Parathyroid adenoma (tissue), 2 donors: ENCODE data around the gene ANXA8L1.
"Not testable (repeated sequence)": the region's sequence is repeated elsewhere in the genome, so short reads cannot be mapped to it uniquely, and the experiment has no call there.

Source experiments
- H2AFZ ChIP-seq: fragments of 300-600 bp; sonication (generic); one replicate; pipeline ENCODE4 v1.7.0; 2017; ENCODE audit warnings: antibody characterized with exemption, mild to moderate bottlenecking
- H3K27ac ChIP-seq: fragments of 300-600 bp; sonication (generic); one replicate; pipeline ENCODE4 v1.7.0; 2017
- H3K27me3 ChIP-seq: fragments of 300-600 bp; sonication (generic); one replicate; pipeline ENCODE4 v1.7.0; 2017; ENCODE audit warnings: low read length; ENCODE audit not compliant: control insufficient read depth, insufficient read depth
- H3K36me3 ChIP-seq: fragments of 300-600 bp; sonication (generic); one replicate; pipeline ENCODE4 v1.7.0; 2017; ENCODE audit warnings: low read length; ENCODE audit not compliant: control insufficient read depth, insufficient read depth
- H3K4me1 ChIP-seq: fragments of 300-600 bp; sonication (generic); one replicate; pipeline ENCODE4 v1.7.0; 2017; ENCODE audit warnings: control low read depth
- H3K4me2 ChIP-seq: fragments of 300-600 bp; sonication (generic); one replicate; pipeline ENCODE4 v1.7.0; 2017; ENCODE audit warnings: low read length
- H3K4me3 ChIP-seq: fragments of 300-600 bp; sonication (generic); one replicate; pipeline ENCODE4 v1.7.0; 2017; ENCODE audit warnings: low read depth, low read length
- H3K79me2 ChIP-seq: fragments of 300-600 bp; sonication (generic); one replicate; pipeline ENCODE4 v1.7.0; 2017; ENCODE audit warnings: control low read depth
- H3K9ac ChIP-seq: fragments of 300-600 bp; sonication (generic); one replicate; pipeline ENCODE4 v1.7.0; 2017; ENCODE audit warnings: mild to moderate bottlenecking
- H3K9me3 ChIP-seq: fragments of 300-600 bp; sonication (generic); one replicate; pipeline ENCODE4 v1.7.0; 2017; ENCODE audit warnings: low read length; ENCODE audit not compliant: control insufficient read depth
- CTCF ChIP-seq: fragments of 300-600 bp; sonication (generic); IDR thresholded peaks from one replicate; pipeline ENCODE4 v1.7.0; 2017; ENCODE audit warnings: antibody characterized with exemption, mild to moderate bottlenecking
- donor health status: primary hyperparathyroidism.

Gene ANXA8L1

GRCh38 chr10:46329690-46330016 is 45.9 kb upstream of the ANXA8L1 start:
- Histone ChIP-seq H3K4me3 (no peak overlapping the region), H3K9ac (no peak overlapping the region), H3K4me2 (no peak overlapping the region)

GRCh38 chr10:46330894-46331293 is 44.7 kb upstream of the ANXA8L1 start:
- Histone ChIP-seq H2AFZ (no peak overlapping the region), H3K4me3 (no peak overlapping the region), H3K27me3 (no peaks in the 10 kb centered on the region), H3K27ac (no peak overlapping the region), H3K79me2 (no peaks in the 10 kb centered on the region), H3K4me1 (no peaks in the 10 kb centered on the region), H3K9ac (no peak overlapping the region), H3K9me3 (no peaks in the 10 kb centered on the region), H3K4me2 (no peak overlapping the region), H3K36me3 (no peaks in the 10 kb centered on the region)
- no peak for TF ChIP-seq CTCF

More at GRCh38 chr10:46329690-46330016, 45.9 kb upstream of the ANXA8L1 start:
- H3K79me2 ChIP-seq, result no peaks in the 10 kb centered on the region
- TF ChIP-seq CTCF, result no peak
- H3K27me3 ChIP-seq, result no peaks in the 10 kb centered on the region
- H2AFZ ChIP-seq, result no peak overlapping the region
- no peaks in the 10 kb centered on the region for H3K36me3 ChIP-seq
- H3K4me1 ChIP-seq, result peaks cover 9% of the 10 kb centered on the region
- no peaks in the 10 kb centered on the region for H3K9me3 ChIP-seq
- H3K27ac ChIP-seq, result no peak overlapping the region

- H3K27me3 ChIP-seq, H3K79me2 ChIP-seq, H3K4me2 ChIP-seq, H3K27ac ChIP-seq, H3K4me3 ChIP-seq, H2AFZ ChIP-seq, H3K9ac ChIP-seq, H3K9me3 ChIP-seq, H3K36me3 ChIP-seq, H3K4me1 ChIP-seq: not testable (repeated sequence)
Observed at GRCh38 chr10:46365484-46365883, 10.1 kb upstream of the ANXA8L1 start.

GRCh38 chr10:46367209-46367608 is 8.4 kb upstream of the ANXA8L1 start:
- H2AFZ ChIP-seq, H3K4me3 ChIP-seq, H3K27me3 ChIP-seq, H3K9me3 ChIP-seq, H3K4me2 ChIP-seq, H3K9ac ChIP-seq, H3K27ac ChIP-seq, H3K36me3 ChIP-seq, H3K4me1 ChIP-seq, H3K79me2 ChIP-seq: not testable (repeated sequence)

GRCh38 chr10:46367666-46368240 is 7.8 kb upstream of the ANXA8L1 start:
- not testable (repeated sequence) for H3K9me3 ChIP-seq, H3K4me1 ChIP-seq, H3K4me3 ChIP-seq, H3K27me3 ChIP-seq, H3K27ac ChIP-seq, H2AFZ ChIP-seq, H3K79me2 ChIP-seq, H3K4me2 ChIP-seq, H3K36me3 ChIP-seq, H3K9ac ChIP-seq

GRCh38 chr10:46368956-46369355 is 6.6 kb upstream of the ANXA8L1 start:
- H3K36me3 ChIP-seq, H3K79me2 ChIP-seq, H3K9me3 ChIP-seq, H3K4me3 ChIP-seq, H3K27ac ChIP-seq, H3K9ac ChIP-seq, H3K27me3 ChIP-seq, H3K4me2 ChIP-seq, H3K4me1 ChIP-seq, H2AFZ ChIP-seq: not testable (repeated sequence)

GRCh38 chr10:46374410-46374809 is 1.2 kb upstream of the ANXA8L1 start:
- H3K27me3 ChIP-seq, H3K9ac ChIP-seq, H2AFZ ChIP-seq, H3K36me3 ChIP-seq, H3K4me1 ChIP-seq, H3K27ac ChIP-seq, H3K9me3 ChIP-seq, H3K79me2 ChIP-seq, H3K4me2 ChIP-seq, H3K4me3 ChIP-seq: not testable (repeated sequence)

GRCh38 chr10:46377022-46377421 is 1.4 kb downstream of the ANXA8L1 start:
- H3K79me2 ChIP-seq, H3K27ac ChIP-seq, H3K9me3 ChIP-seq, H3K4me1 ChIP-seq, H3K9ac ChIP-seq, H2AFZ ChIP-seq, H3K36me3 ChIP-seq, H3K27me3 ChIP-seq, H3K4me3 ChIP-seq, H3K4me2 ChIP-seq: not testable (repeated sequence)

- not testable (repeated sequence) for H3K9ac ChIP-seq, H2AFZ ChIP-seq, H3K36me3 ChIP-seq, H3K79me2 ChIP-seq, H3K27me3 ChIP-seq, H3K4me2 ChIP-seq, H3K27ac ChIP-seq, H3K4me1 ChIP-seq, H3K9me3 ChIP-seq, H3K4me3 ChIP-seq
Observed at GRCh38 chr10:46377651-46378050, 2.1 kb downstream of the ANXA8L1 start.

- not testable (repeated sequence) for H2AFZ ChIP-seq, H3K9ac ChIP-seq, H3K36me3 ChIP-seq, H3K79me2 ChIP-seq, H3K4me1 ChIP-seq, H3K4me3 ChIP-seq, H3K27ac ChIP-seq, H3K4me2 ChIP-seq, H3K9me3 ChIP-seq, H3K27me3 ChIP-seq
Observed at GRCh38 chr10:46378108-46378507, 2.5 kb downstream of the ANXA8L1 start.
